GM12878 (cell line): ENCODE measurements around the gene EDEM2. TPM values are rescaled to one million over a fixed set of nuclear protein-coding genes. Genes with fewer than 3 reads are reported as not detected.

Experiments
- ATAC-seq: fragments of 200-7000 bp; cut with Tn5 transposase; 3 replicates; pipeline ENCODE4 v1.9.1; 2020; ENCODE audit warnings: mild to moderate bottlenecking, moderate library complexity
- BruUV-seq: library from RNA; stranded (reverse); fragments of 400-500 nt; replicated peaks from 2 replicates; lab custom pipeline; 2021; lab: Mats Ljungman, UMichigan
- CTCF ChIA-PET: fragments of 300-600 bp; sonication (Branson Sonifier 250); formaldehyde crosslinking; extraction: SDS; loops from one replicate; lab custom pipeline; 2021; ENCODE audit warnings: inconsistent platforms; lab: Yijun Ruan, JAX
- POLR2A ChIA-PET: fragments of 350-600 bp; formaldehyde crosslinking; extraction: SDS; loops from one replicate; lab custom pipeline; 2021; ENCODE audit warnings: inconsistent platforms; lab: Charles Lee
- RAD21 ChIA-PET: fragments of 300-600 bp; sonication (Branson Sonifier 250); formaldehyde crosslinking; loops from one replicate; lab custom pipeline; 2023; ENCODE audit warnings: antibody characterized with exemption; ENCODE audit not compliant: unreplicated experiment; lab: Charles Lee
- SMC1A ChIA-PET: fragments of 300-600 bp; sonication (Branson Sonifier 250); formaldehyde crosslinking; loops from one replicate; lab custom pipeline; 2023; ENCODE audit not compliant: unreplicated experiment, uncharacterized antibody; lab: Charles Lee
- DNase-seq: peaks from one replicate; pipeline ENCODE4 v3.0.0-alpha.2; 2011; ENCODE audit warnings: low read depth, low spot score
- FAIRE-seq: peaks from 3 replicates; lab custom pipeline; 2011; peaks lifted over from hg19 to GRCh38; lab: Jason Lieb, UNC
- H2AFZ ChIP-seq: 2 replicates; pipeline ENCODE4 v1.6.0; 2011; ENCODE audit warnings: low read depth, low read length, control low read depth; ENCODE audit not compliant: control insufficient read depth
- H3K27ac ChIP-seq: 2 replicates; pipeline ENCODE4 v1.5.1; 2011; ENCODE audit warnings: control low read depth; ENCODE audit not compliant: control insufficient read depth, insufficient read depth
- H3K27me3 ChIP-seq, 2 experiments: replicated peaks in 1 of 2; 2 replicates each; pipeline versions ENCODE4 v1.6.0 to v1.6.1; 2011; ENCODE audit warnings: low read length in 1 of 2; ENCODE audit not compliant: control insufficient read depth in 2 of 2, insufficient read depth in 2 of 2
- H3K36me3 ChIP-seq, 2 experiments: 2 replicates each; pipeline ENCODE4 v1.5.1; 2011; ENCODE audit warnings: low read length in 1 of 2; ENCODE audit not compliant: control insufficient read depth in 2 of 2, insufficient read depth in 2 of 2
- H3K4me1 ChIP-seq: 2 replicates; pipeline ENCODE4 v1.6.1; 2011; ENCODE audit warnings: mild to moderate bottlenecking, low read length, moderate library complexity, mixed read lengths; ENCODE audit not compliant: control insufficient read depth, insufficient read depth
- H3K4me2 ChIP-seq: 2 replicates; pipeline ENCODE4 v1.6.0; 2011; ENCODE audit warnings: control low read depth; ENCODE audit not compliant: control insufficient read depth, insufficient read depth
- H3K4me3 ChIP-seq: fragments of 200-600 bp; sonication (generic); 2 replicates; pipeline ENCODE4 v1.5.1; 2016
- H3K79me2 ChIP-seq: 2 replicates; pipeline ENCODE4 v1.6.0; 2011; ENCODE audit warnings: low read length; ENCODE audit not compliant: control insufficient read depth, insufficient read depth
- H3K9ac ChIP-seq: 2 replicates; pipeline ENCODE4 v1.8.0; 2011; ENCODE audit warnings: low read length, control low read depth, mixed read lengths; ENCODE audit not compliant: control insufficient read depth, insufficient read depth
- H3K9me3 ChIP-seq: replicated peaks from 3 replicates; pipeline ENCODE4 v1.5.1; 2011; ENCODE audit warnings: mild to moderate bottlenecking, low read length; ENCODE audit not compliant: control insufficient read depth, insufficient read depth
- H4K20me1 ChIP-seq: 2 replicates; pipeline ENCODE4 v1.6.0; 2011; ENCODE audit not compliant: control insufficient read depth, insufficient read depth
- BHLHE40 ChIP-seq, 2 experiments: fragments of 450-650 bp in 1 of 2; IDR thresholded peaks; 2 replicates each; pipeline ENCODE4 v1.6.1; 2011 to 2017; ENCODE audit warnings: low read depth in 2 of 2, borderline replicate concordance in 1 of 2, improper control_type of control experiment in 1 of 2, low read length in 1 of 2, mild to moderate bottlenecking in 1 of 2
- EED ChIP-seq: sonication (generic); IDR thresholded peaks from 2 replicates; pipeline ENCODE4 v1.6.1; 2016; ENCODE audit warnings: antibody characterized with exemption, low read depth
- FOXM1 ChIP-seq: IDR thresholded peaks from 2 replicates; pipeline ENCODE4 v1.6.1; 2012; ENCODE audit warnings: low read depth, mild to moderate bottlenecking, inconsistent platforms, low read length, moderate library complexity
- IKZF2 ChIP-seq, 2 experiments: fragments of 450-650 bp; IDR thresholded peaks; 2 replicates each; pipeline ENCODE4 v1.6.1; 2017; ENCODE audit warnings: mild to moderate bottlenecking in 2 of 2, moderate library complexity in 2 of 2
- JUND ChIP-seq: IDR thresholded peaks from 2 replicates; pipeline ENCODE4 v1.6.1; 2012; ENCODE audit warnings: low read depth, mild to moderate bottlenecking, low read length, improper control_type of control experiment, moderate library complexity
- MTA3 ChIP-seq: IDR thresholded peaks from 2 replicates; pipeline ENCODE4 v1.6.1; 2012; ENCODE audit warnings: low read length, inconsistent platforms, borderline replicate concordance
- NFYB ChIP-seq: IDR thresholded peaks from 2 replicates; pipeline ENCODE4 v1.6.1; 2011; ENCODE audit warnings: low read depth, mild to moderate bottlenecking, low read length, improper control_type of control experiment, moderate library complexity; ENCODE audit not compliant: insufficient read depth
- NR2C1 ChIP-seq: fragments of 450-650 bp; IDR thresholded peaks from 2 replicates; pipeline ENCODE4 v1.6.1; 2017; ENCODE audit warnings: antibody characterized with exemption, mild to moderate bottlenecking, moderate library complexity
- NRF1 ChIP-seq: conservative IDR thresholded peaks from 2 replicates; pipeline ENCODE4 v1.6.1; 2011; ENCODE audit warnings: mild to moderate bottlenecking, low read depth, low read length, improper control_type of control experiment
- RFX5 ChIP-seq: IDR thresholded peaks from 2 replicates; pipeline ENCODE4 v1.6.1; 2011; ENCODE audit warnings: low read depth, low read length, improper control_type of control experiment
- RUNX3 ChIP-seq: IDR thresholded peaks from 2 replicates; pipeline ENCODE4 v1.6.1; 2012; ENCODE audit warnings: low read length, inconsistent platforms
- SPI1 ChIP-seq: IDR thresholded peaks from 2 replicates; pipeline ENCODE4 v1.6.1; 2011; ENCODE audit warnings: low read depth, mild to moderate bottlenecking, low read length, moderate library complexity, borderline replicate concordance; ENCODE audit not compliant: insufficient read depth
- ZNF274 ChIP-seq: IDR thresholded peaks from one replicate; pipeline ENCODE4 v1.8.0; 2011; ENCODE audit not compliant: insufficient read length, insufficient read depth
- WGBS: methylation state at CpG from one replicate; pipeline ENCODE4 v1.1.6; 2016; ENCODE audit warnings: low lambda C conversion rate; ENCODE audit not compliant: insufficient replicate concordance, insufficient coverage; ENCODE audit errors: missing lambda C conversion rate; 5-methylcytosine and 5-hydroxymethylcytosine counted together
- in situ Hi-C: fragments of 300-500 bp; cut with MboI; formaldehyde crosslinking; loops from 9 replicates; pipeline ENCODE4 v1.14.3; 2018; ENCODE audit warnings: mixed read lengths
- intact Hi-C: fragments of 100-400 bp; cut with micrococcal nuclease; formaldehyde crosslinking; loops from one replicate; pipeline ENCODE4 v1.14.2; 2022; ENCODE audit not compliant: unreplicated experiment
- polyA plus RNA-seq, 11 experiments: library from polyadenylated mRNA; depleted of rRNA in 4 of 11; unstranded in 6 of 11; stranded (reverse) in 5 of 11; fragments of >200 nt; fragmentation: Nextera tagmentation in 4 of 11; fragmentation: Illumina TruSeq in 1 of 11; extraction: Ambion mirVana in 4 of 11; extraction: Trizol in 1 of 11; gene quantifications; 1 replicate in 1 of 11; 2 replicates in 10 of 11; pipeline versions ENCODE4 v1.2.1 to v1.2.3, GENCODE V29; 2011 to 2016; ENCODE audit warnings: inconsistent platforms in 2 of 11, missing spikeins in 2 of 11, low read depth in 1 of 11
- total RNA-seq, 4 experiments: library from RNA; depleted of rRNA in 3 of 4; stranded (reverse); fragments of >200 nt in 3 of 4; fragmentation: Illumina TruSeq in 1 of 4; extraction: Trizol in 1 of 4; gene quantifications; 2 replicates each; pipeline versions ENCODE4 v1.2.1 to v1.2.3, GENCODE V29; 2013 to 2021
- TF ChIP-seq, protein P1 (sequence below): fragments of 150-350 bp; IDR thresholded peaks from 2 replicates; pipeline ENCODE4 v1.6.1; 2014; ENCODE audit warnings: mild to moderate bottlenecking, low read depth, low read length
- TF ChIP-seq, protein P2 (sequence below): IDR thresholded peaks from 2 replicates; pipeline ENCODE4 v1.6.1; 2011; ENCODE audit warnings: low read depth, low read length, improper control_type of control experiment, borderline replicate concordance
- TF ChIP-seq, protein P3 (sequence below): fragments of 450-650 bp; IDR thresholded peaks from 2 replicates; pipeline ENCODE4 v1.6.1; 2018; ENCODE audit warnings: borderline replicate concordance, mild to moderate bottlenecking; ENCODE audit not compliant: partially characterized antibody

Gene EDEM2
- total and polyA plus RNA-seq, 10 of the 15 experiments (the other 5 are each of a cell fraction or from before 2014, with no cell fraction given): 9.9 to 24.8 (median 14.8) TPM

DNA sequence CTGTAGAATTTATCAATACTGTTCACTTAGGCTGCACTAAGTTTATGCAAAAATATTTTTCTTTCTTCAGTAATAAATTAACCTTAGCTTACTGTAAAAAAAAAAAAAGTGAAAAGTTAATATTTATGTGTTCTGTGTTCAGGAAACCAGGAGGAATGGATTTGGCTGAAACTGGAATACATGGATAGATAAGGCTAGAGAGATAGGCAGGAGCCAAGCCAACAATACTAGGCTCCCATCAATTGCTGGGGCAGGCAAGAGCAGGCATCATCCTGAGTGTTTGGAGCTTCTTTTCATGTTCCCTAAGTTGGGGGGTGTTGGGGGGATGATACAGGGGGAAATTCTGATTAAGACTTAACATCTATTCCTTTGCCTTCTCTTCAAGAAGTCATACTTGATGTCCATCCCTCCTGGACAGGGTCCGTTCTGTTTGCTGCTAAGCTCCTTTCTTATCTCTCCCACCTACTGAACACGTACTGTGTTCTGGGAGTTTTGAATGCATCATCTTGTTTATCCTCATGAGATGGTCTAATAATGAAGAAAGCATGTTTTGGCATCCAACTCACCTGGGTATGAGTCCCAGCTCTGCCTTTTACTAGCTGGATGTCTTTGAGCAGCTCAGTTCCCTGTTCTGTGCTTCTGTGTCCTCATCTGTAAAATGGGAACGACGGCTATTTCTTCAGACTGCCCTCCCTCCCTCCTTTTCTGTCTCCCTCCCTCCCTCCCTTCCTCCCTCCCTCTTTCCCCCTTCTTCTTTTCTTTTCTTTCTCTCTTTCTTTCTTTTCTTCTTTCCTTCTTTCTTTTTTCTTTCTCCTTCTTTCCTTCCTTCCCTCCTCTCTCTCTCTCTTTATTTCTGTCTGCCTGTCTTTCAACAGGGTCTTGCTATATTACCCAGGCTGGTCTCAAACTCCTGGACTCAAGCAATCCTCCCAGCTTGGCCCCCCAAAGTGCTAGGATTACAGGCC, 18.4 kb upstream of the EDEM2 start:
- no peak for FAIRE-seq
- Histone ChIP-seq H2AFZ (no peak overlapping the region), H3K4me3 (no peak overlapping the region), H3K9me3 (no peaks in the 10 kb centered on the region), H3K4me1 (no peaks in the 10 kb centered on the region), H3K36me3 (no peaks in the 10 kb centered on the region), H3K9ac (no peak overlapping the region), H3K27me3 (no peaks in the 10 kb centered on the region), H3K79me2 (no peaks in the 10 kb centered on the region), H4K20me1 (no peaks in the 10 kb centered on the region), H3K27ac (no peak overlapping the region), H3K4me2 (no peak overlapping the region)
- 49% methylated on average over 4 of the region's 4 CpGs for WGBS
- in situ Hi-C loops: no loop called here
- RAD21 ChIA-PET: interaction anchor here (1.1 kb wide), 1 partner anchor 18 kb away, joined by 3 read pairs; the partner anchor contains the start of gene EDEM2
- SMC1A ChIA-PET: interaction anchor here (0.5 kb wide), 1 partner anchor 246 kb away, joined by 3 read pairs; no protein-coding TSS in a partner anchor
- CTCF ChIA-PET: interaction anchor here (1.0 kb wide), 1 partner anchor 20 kb away, joined by 4 read pairs; no protein-coding TSS in a partner anchor
- POLR2A ChIA-PET: interaction anchor here (0.9 kb wide), 1 partner anchor 18 kb away, joined by 3 read pairs; the partner anchor contains the start of gene EDEM2
- DNase-seq: no peak
- TF ChIP-seq NFYB (no peak), IKZF2 (IDR thresholded peaks at IDR 0.05) (no peak), FOXM1 (no peak), RUNX3 (no peak), EED (no peak), NRF1 (no peak), NR2C1 (no peak), JUND (no peak), ZNF274 (no peak), BHLHE40 (IDR thresholded peaks at IDR 0.05; ENCODE audit: borderline replicate concordance in 1 of 2, low read depth in 2 of 2, low read length in 1 of 2) (no peak), RFX5 (no peak), MTA3 (no peak), SPI1 (no peak)
- TF ChIP-seq, protein P1, sequence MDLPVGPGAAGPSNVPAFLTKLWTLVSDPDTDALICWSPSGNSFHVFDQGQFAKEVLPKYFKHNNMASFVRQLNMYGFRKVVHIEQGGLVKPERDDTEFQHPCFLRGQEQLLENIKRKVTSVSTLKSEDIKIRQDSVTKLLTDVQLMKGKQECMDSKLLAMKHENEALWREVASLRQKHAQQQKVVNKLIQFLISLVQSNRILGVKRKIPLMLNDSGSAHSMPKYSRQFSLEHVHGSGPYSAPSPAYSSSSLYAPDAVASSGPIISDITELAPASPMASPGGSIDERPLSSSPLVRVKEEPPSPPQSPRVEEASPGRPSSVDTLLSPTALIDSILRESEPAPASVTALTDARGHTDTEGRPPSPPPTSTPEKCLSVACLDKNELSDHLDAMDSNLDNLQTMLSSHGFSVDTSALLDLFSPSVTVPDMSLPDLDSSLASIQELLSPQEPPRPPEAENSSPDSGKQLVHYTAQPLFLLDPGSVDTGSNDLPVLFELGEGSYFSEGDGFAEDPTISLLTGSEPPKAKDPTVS: no peak
- TF ChIP-seq, protein P2, sequence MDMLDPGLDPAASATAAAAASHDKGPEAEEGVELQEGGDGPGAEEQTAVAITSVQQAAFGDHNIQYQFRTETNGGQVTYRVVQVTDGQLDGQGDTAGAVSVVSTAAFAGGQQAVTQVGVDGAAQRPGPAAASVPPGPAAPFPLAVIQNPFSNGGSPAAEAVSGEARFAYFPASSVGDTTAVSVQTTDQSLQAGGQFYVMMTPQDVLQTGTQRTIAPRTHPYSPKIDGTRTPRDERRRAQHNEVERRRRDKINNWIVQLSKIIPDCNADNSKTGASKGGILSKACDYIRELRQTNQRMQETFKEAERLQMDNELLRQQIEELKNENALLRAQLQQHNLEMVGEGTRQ: no peak
- TF ChIP-seq, protein P3, sequence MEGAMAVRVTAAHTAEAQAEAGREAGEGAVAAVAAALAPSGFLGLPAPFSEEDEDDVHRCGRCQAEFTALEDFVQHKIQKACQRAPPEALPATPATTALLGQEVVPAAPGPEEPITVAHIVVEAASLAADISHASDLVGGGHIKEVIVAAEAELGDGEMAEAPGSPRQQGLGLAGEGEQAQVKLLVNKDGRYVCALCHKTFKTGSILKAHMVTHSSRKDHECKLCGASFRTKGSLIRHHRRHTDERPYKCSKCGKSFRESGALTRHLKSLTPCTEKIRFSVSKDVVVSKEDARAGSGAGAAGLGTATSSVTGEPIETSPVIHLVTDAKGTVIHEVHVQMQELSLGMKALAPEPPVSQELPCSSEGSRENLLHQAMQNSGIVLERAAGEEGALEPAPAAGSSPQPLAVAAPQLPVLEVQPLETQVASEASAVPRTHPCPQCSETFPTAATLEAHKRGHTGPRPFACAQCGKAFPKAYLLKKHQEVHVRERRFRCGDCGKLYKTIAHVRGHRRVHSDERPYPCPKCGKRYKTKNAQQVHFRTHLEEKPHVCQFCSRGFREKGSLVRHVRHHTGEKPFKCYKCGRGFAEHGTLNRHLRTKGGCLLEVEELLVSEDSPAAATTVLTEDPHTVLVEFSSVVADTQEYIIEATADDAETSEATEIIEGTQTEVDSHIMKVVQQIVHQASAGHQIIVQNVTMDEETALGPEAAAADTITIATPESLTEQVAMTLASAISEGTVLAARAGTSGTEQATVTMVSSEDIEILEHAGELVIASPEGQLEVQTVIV: no peak
- intact Hi-C loops: no loop called here
- ATAC-seq: no peak
- BruUV-seq: no TSS peak
